ENCODE data around the gene MAP3K3.

Gene MAP3K3

GRCh38 chr17:63652106-63652505 lies 29.9 kb downstream of the MAP3K3 start:
- DNase-seq (ENCODE audit: low read depth, low spot score) = no peak

- DNase-seq (ENCODE audit: low read depth, low spot score) = no peak
Measured at GRCh38 chr17:63653050-63653449, 30.8 kb downstream of the MAP3K3 start.

- no peak for DNase-seq (ENCODE audit: low read depth, low spot score)
Measured at GRCh38 chr17:63657786-63658185, 35.6 kb downstream of the MAP3K3 start.

- DNase-seq (ENCODE audit: low read depth, low spot score) = no peak
Measured at GRCh38 chr17:63658366-63658765, 36.1 kb downstream of the MAP3K3 start.

- no peak for DNase-seq (ENCODE audit: low read depth, low spot score)
Measured at GRCh38 chr17:63659850-63660249, 37.6 kb downstream of the MAP3K3 start.

- no peak for DNase-seq (ENCODE audit: low read depth, low spot score)
Measured at GRCh38 chr17:63665527-63666214, 43.5 kb downstream of the MAP3K3 start.

GRCh38 chr17:63672856-63673255 lies 50.6 kb downstream of the MAP3K3 start:
- DNase-seq (ENCODE audit: low read depth, low spot score) = no peak

- no peak for DNase-seq (ENCODE audit: low read depth, low spot score)
Measured at GRCh38 chr17:63675231-63675606, 53.0 kb downstream of the MAP3K3 start.

- DNase-seq (ENCODE audit: low read depth, low spot score) = no peak
Measured at GRCh38 chr17:63675607-63676546, 53.7 kb downstream of the MAP3K3 start.

- no peak for DNase-seq (ENCODE audit: low read depth, low spot score)
Measured at GRCh38 chr17:63676584-63676983, 54.4 kb downstream of the MAP3K3 start.

- no peak for DNase-seq (ENCODE audit: low read depth, low spot score)
Measured at GRCh38 chr17:63679214-63679613, 57.0 kb downstream of the MAP3K3 start.

GRCh38 chr17:63680700-63681099 lies 58.5 kb downstream of the MAP3K3 start:
- no peak for DNase-seq (ENCODE audit: low read depth, low spot score)

GRCh38 chr17:63681530-63681929 lies 59.3 kb downstream of the MAP3K3 start:
- DNase-seq (ENCODE audit: low read depth, low spot score) = no peak

GRCh38 chr17:63682441-63682840 lies 60.2 kb downstream of the MAP3K3 start:
- DNase-seq (ENCODE audit: low read depth, low spot score) = no peak

GRCh38 chr17:63682981-63683380 lies 60.8 kb downstream of the MAP3K3 start:
- DNase-seq (ENCODE audit: low read depth, low spot score) = no peak

- no peak for DNase-seq (ENCODE audit: low read depth, low spot score)
Measured at GRCh38 chr17:63685041-63685440, 62.8 kb downstream of the MAP3K3 start.

- DNase-seq (ENCODE audit: low read depth, low spot score) = no peak
Measured at GRCh38 chr17:63685578-63685977, 63.4 kb downstream of the MAP3K3 start.

GRCh38 chr17:63686138-63686685 lies 64.0 kb downstream of the MAP3K3 start:
- DNase-seq (ENCODE audit: low read depth, low spot score) = no peak

GRCh38 chr17:63688396-63689020 lies 66.3 kb downstream of the MAP3K3 start:
- DNase-seq (ENCODE audit: low read depth, low spot score) = no peak

- DNase-seq (ENCODE audit: low read depth, low spot score) = no peak
Measured at GRCh38 chr17:63689479-63689878, 67.3 kb downstream of the MAP3K3 start.

- DNase-seq (ENCODE audit: low read depth, low spot score) = no peak
Measured at GRCh38 chr17:63692195-63692816, 70.1 kb downstream of the MAP3K3 start.

Data from activated naive CD8-positive, alpha-beta T cell treated with anti-CD3 and anti-CD28 coated beads, Interleukin-2, amount 50 U/mL, for 16 hours (primary cell).